Transverse colon (tissue), 4 donors: ENCODE data around the gene FNBP1. TPM values are rescaled to one million over a fixed set of nuclear protein-coding genes. Genes with fewer than 3 reads are reported as not detected.

Experiments
- DNase-seq: peaks from one replicate; pipeline ENCODE4 v3.0.0-alpha.2; 2019
- H3K27ac ChIP-seq, 4 donors: fragments of 200-600 bp; sonication (generic); 2 replicates each; pipeline ENCODE4 v1.5.1; 2016 to 2018; ENCODE audit warnings: inconsistent platforms in 4 of 4
- H3K27me3 ChIP-seq: fragments of 200-600 bp; sonication (generic); 2 replicates; pipeline ENCODE4 v1.5.1; 2017; ENCODE audit warnings: inconsistent platforms
- H3K36me3 ChIP-seq, 4 donors: fragments of 200-600 bp; sonication (generic); 2 replicates each; pipeline ENCODE4 v1.5.1; 2017 to 2019; ENCODE audit warnings: inconsistent platforms in 4 of 4
- H3K4me1 ChIP-seq, 4 donors: fragments of 200-600 bp; sonication (generic); 2 replicates each; pipeline ENCODE4 v1.5.1; 2017 to 2020; ENCODE audit warnings: inconsistent platforms in 4 of 4
- H3K4me3 ChIP-seq, 4 donors: fragments of 200-600 bp; sonication (generic); 1 replicate in 1 of 4; 2 replicates in 3 of 4; pipeline versions ENCODE4 v1.5.1 to v1.6.1; 2017 to 2019; ENCODE audit warnings: inconsistent platforms in 4 of 4
- H3K9me3 ChIP-seq, 2 donors: fragments of 200-600 bp; sonication (generic); 2 replicates each; pipeline ENCODE4 v1.5.1; 2017 to 2019; ENCODE audit warnings: inconsistent platforms in 2 of 2
- EP300 ChIP-seq: sonication (generic); formaldehyde crosslinking; IDR thresholded peaks from one replicate; pipeline ENCODE4 v1.6.1; 2017; ENCODE audit warnings: antibody characterized with exemption, low read depth
- POLR2A ChIP-seq: fragments of 450-650 bp; IDR thresholded peaks from one replicate; pipeline ENCODE4 v1.6.1; 2016; ENCODE audit warnings: antibody characterized with exemption, mild to moderate bottlenecking, moderate library complexity
- POLR2AphosphoS5 ChIP-seq, 3 donors: sonication (generic); formaldehyde crosslinking; IDR thresholded peaks; one replicate each; pipeline ENCODE4 v1.6.1; 2016; ENCODE audit warnings: antibody characterized with exemption in 3 of 3
- WGBS, 2 donors: methylation state at CpG; one replicate each; pipeline ENCODE4 v1.1.5; 2018; ENCODE audit warnings: low coverage in 1 of 2; 5-methylcytosine and 5-hydroxymethylcytosine counted together
- in situ Hi-C, 4 donors: fragments of 200-750 bp; cut with MboI; loops; one replicate each; pipeline versions ENCODE4 v1.15.0 to v1.15.1; 2017; ENCODE audit warnings: low sequenced_read_pairs in 3 of 4, low pct_ligation_motif_present in 1 of 4, low pct_unique_long_range_greater_than_20kb in 1 of 4
- intact Hi-C: fragments of 100-400 bp; cut with DNase I; formaldehyde crosslinking; loops from one replicate; pipeline ENCODE4 v1.15.1; 2023; ENCODE audit warnings: low total_unique reads
- total RNA-seq, 4 donors: library from RNA; depleted of rRNA; stranded (reverse); fragments of >200 nt; gene quantifications; one replicate each; pipeline ENCODE4 v1.1.0, GENCODE V29; 2016
- TF ChIP-seq, protein P1 (sequence below), 5 experiments: fragments of 200-600 bp in 3 of 5; fragments of 450-650 bp in 2 of 5; sonication (generic) in 3 of 5; IDR thresholded peaks; 1 replicate in 2 of 5; 2 replicates in 3 of 5; pipeline ENCODE4 v1.5.1; 2016 to 2017; ENCODE audit warnings: antibody characterized with exemption in 5 of 5, inconsistent platforms in 3 of 5, mild to moderate bottlenecking in 2 of 5, moderate library complexity in 1 of 5

FNBP1 gene
- total RNA-seq, 4 donors from 2014 or later, result 38.5 to 114 (median 62.9) TPM

DNA sequence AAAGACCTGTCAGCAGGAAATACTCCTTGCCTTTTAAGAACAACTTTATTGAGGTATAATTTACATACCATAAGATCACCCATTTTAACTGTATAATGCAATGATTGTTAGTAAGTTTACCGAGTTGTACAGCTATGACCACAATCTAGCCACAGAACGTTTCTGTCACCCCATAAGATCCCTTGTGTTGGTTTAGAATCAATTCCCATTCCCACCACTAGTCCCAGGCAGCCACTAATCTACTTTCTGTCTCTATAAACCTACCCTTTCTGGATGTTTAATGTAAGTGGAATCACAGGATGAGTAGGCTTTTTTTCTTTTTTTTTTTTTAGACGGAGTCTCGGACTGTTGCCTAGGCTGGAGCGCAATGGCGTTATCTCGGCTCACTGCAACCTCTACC lies 15.2 kb upstream of the FNBP1 start:
- Histone ChIP-seq H3K9me3 (no peaks in the 10 kb centered on the region), H3K4me1 (peaks cover 6 to 50% (median 27%) of the 10 kb centered on the region in 4 donors), H3K27ac (peak overlapping the region; percentile 15 to 67 (median 58)), H3K27me3 (no peaks in the 10 kb centered on the region), H3K4me3 (no peak overlapping the region), H3K36me3 (no peaks in the 10 kb centered on the region)
- no peak for DNase-seq
- 59 to 73% methylated on average over 4 to 7 of the region's 7 CpGs for WGBS, 2 donors
- intact Hi-C loops, result no loop called here
- TF ChIP-seq POLR2AphosphoS5 (IDR thresholded peaks at IDR 0.05), result no peak
- TF ChIP-seq, protein P1, sequence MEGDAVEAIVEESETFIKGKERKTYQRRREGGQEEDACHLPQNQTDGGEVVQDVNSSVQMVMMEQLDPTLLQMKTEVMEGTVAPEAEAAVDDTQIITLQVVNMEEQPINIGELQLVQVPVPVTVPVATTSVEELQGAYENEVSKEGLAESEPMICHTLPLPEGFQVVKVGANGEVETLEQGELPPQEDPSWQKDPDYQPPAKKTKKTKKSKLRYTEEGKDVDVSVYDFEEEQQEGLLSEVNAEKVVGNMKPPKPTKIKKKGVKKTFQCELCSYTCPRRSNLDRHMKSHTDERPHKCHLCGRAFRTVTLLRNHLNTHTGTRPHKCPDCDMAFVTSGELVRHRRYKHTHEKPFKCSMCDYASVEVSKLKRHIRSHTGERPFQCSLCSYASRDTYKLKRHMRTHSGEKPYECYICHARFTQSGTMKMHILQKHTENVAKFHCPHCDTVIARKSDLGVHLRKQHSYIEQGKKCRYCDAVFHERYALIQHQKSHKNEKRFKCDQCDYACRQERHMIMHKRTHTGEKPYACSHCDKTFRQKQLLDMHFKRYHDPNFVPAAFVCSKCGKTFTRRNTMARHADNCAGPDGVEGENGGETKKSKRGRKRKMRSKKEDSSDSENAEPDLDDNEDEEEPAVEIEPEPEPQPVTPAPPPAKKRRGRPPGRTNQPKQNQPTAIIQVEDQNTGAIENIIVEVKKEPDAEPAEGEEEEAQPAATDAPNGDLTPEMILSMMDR (IDR thresholded peaks at IDR 0.05), result peak; percentile 22 to 39 (median 36)
- in situ Hi-C loops, result no loop called here

DNA sequence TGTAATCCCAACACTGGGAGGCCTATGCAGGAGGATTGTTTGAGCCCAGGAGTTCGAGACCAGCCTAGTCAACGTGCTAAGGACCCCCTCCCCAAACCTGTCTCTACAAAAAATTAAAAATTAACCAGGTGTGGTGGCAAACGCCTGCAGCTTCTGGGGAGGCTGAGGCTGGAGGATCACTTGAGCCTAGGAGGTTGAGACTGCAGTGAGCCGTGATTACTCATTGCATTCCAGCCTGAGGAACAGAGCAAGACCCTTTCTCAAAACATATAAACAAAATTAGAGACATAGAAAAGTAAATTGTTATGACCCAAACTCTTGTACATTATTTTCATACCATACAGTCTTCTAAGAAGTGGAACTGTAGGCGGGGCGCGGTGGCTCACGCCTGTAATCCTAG lies 11.8 kb upstream of the FNBP1 start:
- Histone ChIP-seq H3K27ac (peak overlapping the region; percentile 91 to 97 (median 94)), H3K4me3 (peak overlapping the region in 3 of 4 donors; percentile 84 to 99 (median 91)), H3K9me3 (no peaks in the 10 kb centered on the region), H3K36me3 (no peaks in the 10 kb centered on the region), H3K4me1 (peaks cover 17 to 60% (median 36%) of the 10 kb centered on the region in 4 donors), H3K27me3 (no peaks in the 10 kb centered on the region)
- in situ Hi-C loops (no loop called here), intact Hi-C loops (no loop called here)
- TF ChIP-seq EP300 (no peak), POLR2A (no peak), POLR2AphosphoS5 (IDR thresholded peaks at IDR 0.05) (no peak)
- TF ChIP-seq, protein P1 (IDR thresholded peaks at IDR 0.05), result no peak
- DNase-seq, result no peak
- WGBS, 2 donors, result 60 to 70% methylated on average over 2 to 8 of the region's 8 CpGs

DNA sequence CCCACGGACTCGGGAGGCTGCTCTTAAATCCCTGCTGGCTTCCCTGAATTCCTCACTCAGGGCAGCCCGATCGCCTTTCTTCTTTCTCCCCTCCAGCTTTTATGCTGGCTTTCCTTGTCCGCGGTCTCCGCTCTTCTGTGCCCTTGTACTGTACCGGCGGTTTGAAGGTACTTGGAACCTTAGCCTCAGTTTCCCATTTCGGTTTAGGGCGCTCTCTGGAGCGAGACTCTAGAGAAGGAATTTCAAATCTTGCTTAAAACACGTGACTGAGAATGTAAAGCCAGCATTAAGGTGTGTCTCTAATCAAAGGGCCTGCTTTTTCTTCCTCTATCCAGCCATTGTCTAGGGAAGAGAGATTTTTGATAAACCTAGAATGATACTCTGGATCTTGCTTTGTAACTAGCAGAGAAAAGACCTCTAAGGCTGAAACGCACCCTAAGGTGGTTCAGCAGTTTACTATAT lies 11.4 kb upstream of the FNBP1 start:
- Histone ChIP-seq H3K4me1 (peaks cover 17 to 60% (median 36%) of the 10 kb centered on the region in 4 donors), H3K4me3 (peak overlapping the region; percentile 84 to 99 (median 92)), H3K9me3 (no peaks in the 10 kb centered on the region), H3K27ac (peak overlapping the region; percentile 91 to 97 (median 94)), H3K36me3 (no peaks in the 10 kb centered on the region), H3K27me3 (no peaks in the 10 kb centered on the region)
- WGBS, 2 donors, result 3 to 4% methylated on average over 9 to 14 of the region's 14 CpGs
- in situ Hi-C loops (no loop called here), intact Hi-C loops (no loop called here)
- TF ChIP-seq POLR2AphosphoS5 (IDR thresholded peaks at IDR 0.05) (no peak), POLR2A (no peak), EP300 (no peak)
- TF ChIP-seq, protein P1 (IDR thresholded peaks at IDR 0.05), result no peak
- no peak for DNase-seq

DNA sequence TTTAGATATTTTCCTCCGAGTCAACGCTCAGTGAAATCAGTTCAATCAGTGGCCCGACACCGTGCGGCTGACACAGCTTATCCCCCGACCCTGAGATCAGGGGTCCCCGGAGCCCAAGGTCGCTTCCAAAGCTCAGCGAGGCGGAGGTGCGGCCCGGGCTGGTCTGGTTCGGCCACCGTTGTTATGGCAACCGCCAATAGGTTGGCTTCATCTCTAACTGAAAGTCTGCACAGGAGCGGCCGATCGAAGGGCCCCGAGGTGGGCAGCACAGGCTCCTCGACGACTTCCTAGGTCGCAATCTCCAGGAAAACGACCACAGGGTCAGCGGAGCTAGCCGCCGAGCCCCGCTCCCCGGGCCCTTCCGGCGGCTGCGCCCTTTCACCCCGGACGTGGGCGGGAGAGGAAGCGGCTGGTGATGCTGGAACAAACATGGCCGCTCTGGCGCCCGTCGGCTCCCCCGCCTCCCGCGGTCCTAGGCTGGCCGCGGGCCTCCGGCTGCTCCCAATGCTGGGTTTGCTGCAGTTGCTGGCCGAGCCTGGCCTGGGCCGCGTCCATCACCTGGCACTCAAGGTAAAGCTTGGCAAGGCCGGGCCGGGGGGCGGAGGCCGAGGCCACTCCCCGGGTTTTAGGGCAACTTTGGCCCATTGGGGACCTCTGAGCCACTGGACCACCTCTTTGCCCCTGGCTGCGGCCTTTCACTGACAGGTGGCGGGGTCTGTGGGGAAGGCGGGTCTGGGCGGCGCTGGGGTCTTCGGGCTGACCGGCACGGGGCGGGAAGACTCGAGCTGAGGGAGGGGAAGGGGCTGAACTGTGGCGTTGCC lies 10.7 kb upstream of the FNBP1 start, which contains the start of gene GPR107:
TSS of gene GPR107 (plus strand) at position 403 of the 821 bp plus-strand sequence. CDS start at position 430, 27 bp downstream.
- peak within 1 kb of the TSS; percentile 91 to 97 (median 94) for H3K27ac ChIP-seq
- H3K27me3 ChIP-seq, result no peaks in the 10 kb centered on the region
- TF ChIP-seq EP300 (no peak), POLR2AphosphoS5 (IDR thresholded peaks at IDR 0.05) (peak; percentile 63 to 90 (median 78)), POLR2A (peak; percentile 78)
- TF ChIP-seq, protein P1 (IDR thresholded peaks at IDR 0.05), result no peak
- peak within 1 kb of the TSS; percentile 84 to 99 (median 92) for H3K4me3 ChIP-seq
- DNase-seq, result peak; percentile 82
- intact Hi-C loops (no loop called here), in situ Hi-C loops (no loop called here)
- peaks cover 17 to 54% (median 34%) of the 10 kb centered on the region in 4 donors for H3K4me1 ChIP-seq
- H3K9me3 ChIP-seq, result no peaks in the 10 kb centered on the region
- 0% methylated on average over 36 of the region's 64 CpGs; no CpG with 5 or more reads in 1 of the 2 donors for WGBS, 2 donors
- no peaks in the 10 kb centered on the region for H3K36me3 ChIP-seq
